Trophoblast cell (in vitro differentiated cells and primary cell): ENCODE data around the gene LBH.

Experiments used
- DNase-seq, 2 donors: peaks; one replicate each; pipeline ENCODE4 v3.0.0-alpha.2; 2016
- H2AFZ ChIP-seq: 2 replicates; pipeline ENCODE4 v1.6.1; 2013; ENCODE audit warnings: low read length, moderate library complexity, mild to moderate bottlenecking; ENCODE audit not compliant: insufficient read depth, poor library complexity
- H2AK5ac ChIP-seq: 2 replicates; pipeline ENCODE4 v1.6.1; 2013; ENCODE audit warnings: mild to moderate bottlenecking, low read length
- H2BK120ac ChIP-seq: 2 replicates; pipeline ENCODE4 v1.6.1; 2013; ENCODE audit warnings: low read length, mild to moderate bottlenecking, moderate library complexity; ENCODE audit not compliant: insufficient read depth, poor library complexity
- H2BK12ac ChIP-seq: 2 replicates; pipeline ENCODE4 v1.6.1; 2013; ENCODE audit warnings: mild to moderate bottlenecking, low read length, moderate library complexity
- H2BK5ac ChIP-seq: 2 replicates; pipeline ENCODE4 v1.6.1; 2013; ENCODE audit warnings: low read length, low read depth, moderate library complexity, mild to moderate bottlenecking; ENCODE audit not compliant: poor library complexity
- H3K14ac ChIP-seq: 2 replicates; pipeline ENCODE4 v1.6.1; 2013; ENCODE audit warnings: mild to moderate bottlenecking, low read length
- H3K18ac ChIP-seq: 2 replicates; pipeline ENCODE4 v1.6.1; 2013; ENCODE audit warnings: mild to moderate bottlenecking, low read length
- H3K23ac ChIP-seq: 2 replicates; pipeline ENCODE4 v1.6.1; 2013; ENCODE audit warnings: low read length
- H3K27ac ChIP-seq: 2 replicates; pipeline ENCODE4 v1.5.1; 2013; ENCODE audit warnings: low read depth, mild to moderate bottlenecking, inconsistent platforms, low read length, moderate library complexity
- H3K27me3 ChIP-seq: 2 replicates; pipeline ENCODE4 v1.6.1; 2013; ENCODE audit warnings: inconsistent platforms, mild to moderate bottlenecking, low read length, moderate library complexity; ENCODE audit not compliant: insufficient read depth
- H3K36me3 ChIP-seq, 2 experiments: 1 replicate in 1 of 2; 2 replicates in 1 of 2; pipeline ENCODE4 v1.6.1; 2013; ENCODE audit warnings: low read length in 2 of 2, mild to moderate bottlenecking in 2 of 2, moderate library complexity in 1 of 2; ENCODE audit not compliant: insufficient read depth in 2 of 2, control insufficient read depth in 1 of 2
- H3K4ac ChIP-seq: 2 replicates; pipeline ENCODE4 v1.6.1; 2013; ENCODE audit warnings: low read depth, mild to moderate bottlenecking, low read length, moderate library complexity
- H3K4me1 ChIP-seq, 2 experiments: 1 replicate in 1 of 2; 2 replicates in 1 of 2; pipeline ENCODE4 v1.6.1; 2013; ENCODE audit warnings: low read length in 2 of 2, mild to moderate bottlenecking in 2 of 2, moderate library complexity in 1 of 2; ENCODE audit not compliant: insufficient read depth in 2 of 2, control insufficient read depth in 1 of 2
- H3K4me2 ChIP-seq: 2 replicates; pipeline ENCODE4 v1.6.1; 2013; ENCODE audit warnings: inconsistent platforms, mild to moderate bottlenecking, low read length, moderate library complexity
- H3K4me3 ChIP-seq: 2 replicates; pipeline ENCODE4 v1.5.1; 2013; ENCODE audit warnings: mild to moderate bottlenecking, low read depth, low read length, inconsistent platforms
- H3K79me1 ChIP-seq: one replicate; pipeline ENCODE4 v1.6.1; 2013; ENCODE audit warnings: low read length
- H3K79me2 ChIP-seq: 2 replicates; pipeline ENCODE4 v1.6.1; 2013; ENCODE audit warnings: low read length, mild to moderate bottlenecking; ENCODE audit not compliant: control insufficient read depth, insufficient read depth, poor library complexity
- H3K9ac ChIP-seq: 2 replicates; pipeline ENCODE4 v1.6.1; 2013; ENCODE audit warnings: mild to moderate bottlenecking, low read length
- H3K9me3 ChIP-seq: 2 replicates; pipeline ENCODE4 v1.6.1; 2013; ENCODE audit warnings: low read depth, mild to moderate bottlenecking, control low read depth, inconsistent platforms, low read length; ENCODE audit not compliant: insufficient read depth
- H4K12ac ChIP-seq: 2 replicates; pipeline ENCODE4 v1.6.1; 2013; ENCODE audit warnings: low read depth, mild to moderate bottlenecking, low read length, moderate library complexity
- H4K8ac ChIP-seq: 2 replicates; pipeline ENCODE4 v1.6.1; 2013; ENCODE audit warnings: low read depth, mild to moderate bottlenecking, low read length, moderate library complexity
- H4K91ac ChIP-seq: one replicate; pipeline ENCODE4 v1.6.1; 2013; ENCODE audit warnings: low read depth, mild to moderate bottlenecking, low read length, moderate library complexity
- WGBS: extraction: QIAGEN DNeasy Blood & Tissue Kit; methylation state at CpG from one replicate; pipeline ENCODE4 v1.1.7; 2013; ENCODE audit warnings: missing lambda C conversion rate; ENCODE audit not compliant: insufficient read length, insufficient coverage; ENCODE audit errors: extremely low coverage; 5-methylcytosine and 5-hydroxymethylcytosine counted together

The LBH gene

GRCh38 chr2:30239308-30239985 lies 8.1 kb downstream of the LBH start:
- Histone ChIP-seq H2AFZ (no peak overlapping the region), H3K18ac (no peak overlapping the region), H2BK5ac (no peak overlapping the region), H3K14ac (no peak overlapping the region), H3K4ac (no peak overlapping the region), H3K4me2 (no peak overlapping the region), H2BK120ac (no peak overlapping the region), H3K27ac (no peak overlapping the region), H3K23ac (no peak overlapping the region), H3K4me1 (peaks cover 18 to 20% of the 10 kb centered on the region in 2 experiments), H2BK12ac (no peak overlapping the region), H3K4me3 (no peak overlapping the region), H4K8ac (no peak overlapping the region), H4K12ac (no peak overlapping the region), H2AK5ac (no peak overlapping the region), H3K79me1 (peaks cover 1% of the 10 kb centered on the region), H3K36me3 (peaks cover 51 to 71% of the 10 kb centered on the region in 2 experiments), H3K9me3 (no peaks in the 10 kb centered on the region), H3K79me2 (no peaks in the 10 kb centered on the region), H4K91ac (no peak overlapping the region), H3K9ac (no peak overlapping the region), H3K27me3 (no peaks in the 10 kb centered on the region)
- WGBS, result no CpG with 5 or more reads among the region's 11 CpGs
- peak; percentile 68 to 90 for DNase-seq

- Histone ChIP-seq H3K4me1 (peaks cover 12 to 13% of the 10 kb centered on the region in 2 experiments), H3K79me1 (no peaks in the 10 kb centered on the region), H4K8ac (no peak overlapping the region), H3K36me3 (peaks cover 50 to 65% of the 10 kb centered on the region in 2 experiments), H2AK5ac (no peak overlapping the region), H3K4ac (no peak overlapping the region), H3K23ac (no peak overlapping the region), H3K4me2 (no peak overlapping the region), H3K14ac (no peak overlapping the region), H2BK12ac (no peak overlapping the region), H2BK120ac (no peak overlapping the region), H4K12ac (no peak overlapping the region), H3K18ac (no peak overlapping the region), H3K79me2 (no peaks in the 10 kb centered on the region), H2AFZ (no peak overlapping the region), H3K9ac (no peak overlapping the region), H4K91ac (no peak overlapping the region), H3K27me3 (no peaks in the 10 kb centered on the region), H3K9me3 (no peaks in the 10 kb centered on the region), H2BK5ac (no peak overlapping the region), H3K27ac (no peak overlapping the region), H3K4me3 (no peak overlapping the region)
- no peak for DNase-seq
- no CpG with 5 or more reads among the region's 12 CpGs for WGBS
Measured at GRCh38 chr2:30239986-30240752, 8.8 kb downstream of the LBH start.

GRCh38 chr2:30243231-30243630 lies 11.9 kb downstream of the LBH start:
- H3K4me2 ChIP-seq, result no peak overlapping the region
- no peaks in the 10 kb centered on the region for H3K79me2 ChIP-seq
- H3K4me1 ChIP-seq, result peaks cover 2 to 3% of the 10 kb centered on the region in 2 experiments
- H4K91ac ChIP-seq, result no peak overlapping the region
- H2AFZ ChIP-seq, result no peak overlapping the region
- H3K9ac ChIP-seq, result no peak overlapping the region
- H2BK120ac ChIP-seq, result no peak overlapping the region
- no peak overlapping the region for H3K14ac ChIP-seq
- no peak overlapping the region for H4K8ac ChIP-seq
- H2BK5ac ChIP-seq, result no peak overlapping the region
- peaks cover 30 to 39% of the 10 kb centered on the region in 2 experiments for H3K36me3 ChIP-seq
- H3K4me3 ChIP-seq, result no peak overlapping the region
- no peak overlapping the region for H2BK12ac ChIP-seq
- H3K27ac ChIP-seq, result no peak overlapping the region
- DNase-seq, result no peak
- H4K12ac ChIP-seq, result no peak overlapping the region
- no peak overlapping the region for H3K18ac ChIP-seq
- H3K9me3 ChIP-seq, result no peaks in the 10 kb centered on the region
- no peak overlapping the region for H2AK5ac ChIP-seq
- no peak overlapping the region for H3K4ac ChIP-seq
- H3K23ac ChIP-seq, result no peak overlapping the region
- H3K79me1 ChIP-seq, result no peaks in the 10 kb centered on the region
- whole genome bisulfite sequencing, result no CpG with 5 or more reads among the region's 3 CpGs
- no peaks in the 10 kb centered on the region for H3K27me3 ChIP-seq

GRCh38 chr2:30245364-30245763 lies 14.0 kb downstream of the LBH start:
- Histone ChIP-seq H4K91ac (no peak overlapping the region), H2BK12ac (no peak overlapping the region), H3K27me3 (no peaks in the 10 kb centered on the region), H2BK120ac (no peak overlapping the region), H2AK5ac (no peak overlapping the region), H3K9me3 (no peaks in the 10 kb centered on the region), H2AFZ (no peak overlapping the region), H3K14ac (no peak overlapping the region), H3K79me1 (no peaks in the 10 kb centered on the region), H4K12ac (no peak overlapping the region), H2BK5ac (no peak overlapping the region), H3K36me3 (peaks cover 14 to 20% of the 10 kb centered on the region in 2 experiments), H3K4me2 (no peak overlapping the region), H3K27ac (no peak overlapping the region), H3K23ac (no peak overlapping the region), H3K4me3 (no peak overlapping the region), H3K18ac (no peak overlapping the region), H3K79me2 (no peaks in the 10 kb centered on the region), H3K4ac (peak overlapping the region; percentile 15), H3K4me1 (peaks cover 2 to 12% of the 10 kb centered on the region in 2 experiments), H3K9ac (no peak overlapping the region), H4K8ac (no peak overlapping the region)
- no peak for DNase-seq
- WGBS, result no CpG with 5 or more reads among the region's 5 CpGs
